Measurements from ENCODE around the gene TRAM1L1.

TRAM1L1 gene

GRCh38 chr4:117084866-117085701, at the start of gene TRAM1L1:
Gene TRAM1L1, minus strand, starts transcription at chr4:117085576. Its CDS starts 183 bp downstream, at chr4:117085393.
- DNase-seq (ENCODE audit: low spot score) (peak; percentile 86), FAIRE-seq (no peak)

DNA sequence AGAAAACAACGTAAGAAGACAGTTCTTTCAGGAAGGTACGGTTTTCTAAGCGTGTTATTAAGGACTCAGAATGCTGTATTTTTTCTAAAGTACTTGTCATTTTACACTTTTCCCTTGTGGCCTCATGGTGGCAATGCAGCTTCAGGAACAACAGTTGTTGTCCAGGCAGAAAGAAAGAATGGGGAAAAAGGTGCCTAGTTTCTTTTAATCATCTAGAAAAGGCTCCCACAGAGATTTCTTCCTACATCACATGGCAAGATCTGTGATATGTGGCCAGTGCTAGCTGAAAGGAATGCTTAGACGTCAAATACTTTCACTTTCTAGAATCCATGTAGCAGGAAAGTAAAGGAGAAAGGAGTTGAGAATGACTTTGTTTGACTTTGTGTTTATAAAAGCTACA, 49.0 kb upstream of the TRAM1L1 start:
- FAIRE-seq (no peak), DNase-seq (ENCODE audit: low spot score) (peak; percentile 34)

GRCh38 chr4:117096886-117097285, 11.5 kb upstream of the TRAM1L1 start:
- FAIRE-seq (no peak), DNase-seq (ENCODE audit: low spot score) (no peak)

GRCh38 chr4:117096462-117096861, 11.1 kb upstream of the TRAM1L1 start:
- FAIRE-seq (no peak), DNase-seq (ENCODE audit: low spot score) (no peak)

GRCh38 chr4:117093571-117093970, 8.2 kb upstream of the TRAM1L1 start:
- no peak for DNase-seq (ENCODE audit: low spot score)
- no peak for FAIRE-seq

- FAIRE-seq (no peak), DNase-seq (ENCODE audit: low spot score) (no peak)
These were observed 7.6 kb downstream of the TRAM1L1 start for GRCh38 chr4:117077760-117078159.

DNA sequence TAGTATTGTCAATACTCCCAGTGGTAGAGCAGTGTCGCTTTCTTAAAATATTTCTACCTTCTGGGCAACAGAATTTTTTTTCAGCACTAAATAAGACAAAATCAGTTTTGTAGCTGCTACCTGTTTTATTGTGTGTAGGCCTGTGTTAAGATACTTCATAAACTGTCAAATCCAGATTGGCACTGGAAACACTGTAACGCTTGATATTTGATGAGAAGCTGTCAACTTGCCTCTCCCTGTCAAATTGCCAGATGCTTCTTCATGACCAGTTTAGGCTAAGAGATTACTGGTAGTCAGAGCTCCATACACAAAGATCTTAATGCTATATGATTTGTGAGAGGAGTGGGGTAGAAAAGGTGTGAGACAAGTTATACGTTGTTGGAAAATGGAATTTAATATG, 17.3 kb downstream of the TRAM1L1 start:
- FAIRE-seq (no peak), DNase-seq (ENCODE audit: low spot score) (no peak)

- no peak for FAIRE-seq
- peak; percentile 7 for DNase-seq (ENCODE audit: low spot score)
These were observed 21.2 kb downstream of the TRAM1L1 start for GRCh38 chr4:117063961-117064696.

DNA sequence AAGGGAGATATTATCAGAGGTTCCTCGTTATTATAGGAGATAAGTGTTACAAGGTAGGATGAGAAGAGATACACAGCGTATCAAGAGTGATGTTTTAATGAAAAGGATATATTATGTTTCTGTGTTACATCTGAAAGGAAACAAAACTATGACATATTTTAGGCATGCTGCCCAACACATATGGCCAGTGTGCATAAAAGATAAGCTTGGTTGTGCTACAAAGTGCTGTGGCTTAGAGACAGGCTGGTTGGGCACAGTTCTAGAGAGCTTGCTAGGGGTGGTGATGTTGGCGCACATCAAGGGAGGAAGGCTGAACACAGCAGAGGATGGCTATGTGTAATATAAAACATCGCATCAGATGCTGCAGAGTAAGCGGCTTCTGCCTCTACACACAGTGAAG, 42.4 kb downstream of the TRAM1L1 start:
- FAIRE-seq (no peak), DNase-seq (ENCODE audit: low spot score) (no peak)

All from urothelium cell line (cell line).